Left lung (tissue), 10 donors: Measurements from ENCODE around the gene MIPEP. TPM values are rescaled to one million over a fixed set of nuclear protein-coding genes. Genes with fewer than 3 reads are reported as not detected.

Experiments used
- ATAC-seq: fragments of 200-7000 bp; cut with Tn5 transposase; one replicate; pipeline ENCODE4 v1.9.1; 2020; ENCODE audit warnings: moderate library complexity
- DNase-seq, 4 donors: peaks; one replicate each; pipeline ENCODE4 v3.0.0-alpha.2; 2013 to 2020
- H3K27ac ChIP-seq, 2 donors: fragments of 200-600 bp; sonication (generic) in 1 of 2; one replicate each; pipeline versions ENCODE4 v1.5.0 to v1.8.0; 2020 to 2021
- H3K27me3 ChIP-seq, 2 donors: fragments of 200-600 bp; sonication (generic) in 1 of 2; one replicate each; pipeline versions ENCODE4 v1.5.0 to v1.8.0; 2020 to 2021
- H3K36me3 ChIP-seq, 2 donors: fragments of 200-600 bp; sonication (generic) in 1 of 2; one replicate each; pipeline versions ENCODE4 v1.5.0 to v1.8.0; 2020 to 2021
- H3K4me1 ChIP-seq, 2 donors: fragments of 200-600 bp; one replicate each; pipeline ENCODE4 v1.8.0; 2021
- H3K4me3 ChIP-seq, 2 donors: fragments of 200-600 bp; sonication (generic) in 1 of 2; one replicate each; pipeline versions ENCODE4 v1.5.0 to v1.8.0; 2020 to 2021; ENCODE audit warnings: mild to moderate bottlenecking in 1 of 2
- H3K9me3 ChIP-seq, 2 donors: fragments of 200-600 bp; sonication (generic) in 1 of 2; one replicate each; pipeline versions ENCODE4 v1.5.0 to v1.8.0; 2020 to 2021
- intact Hi-C, 2 donors: fragments of 100-400 bp; cut with DNase I; formaldehyde crosslinking; loops; one replicate each; pipeline versions ENCODE4 v1.11.2 to v1.14.2; 2022
- polyA plus RNA-seq, 6 donors: library from polyadenylated mRNA; unstranded; fragments of 120-200 nt; gene quantifications; one replicate each; pipeline ENCODE4 v1.2.1, GENCODE V29; 2013; ENCODE audit not compliant: insufficient read length in 6 of 6
- total RNA-seq, 2 donors: library from RNA; stranded (reverse); fragmentation: NEBNext Ultra II Directional; extraction: Animal tissue kit (Norgen Biotek cat#: 25700); gene quantifications; one replicate each; pipeline ENCODE4 v1.2.1, GENCODE V29; 2021
- TF ChIP-seq, protein P1 (sequence below), 2 donors: fragments of 200-600 bp; sonication (generic) in 1 of 2; IDR thresholded peaks; one replicate each; pipeline versions ENCODE4 v1.5.0 to v1.8.0; 2021; ENCODE audit warnings: antibody characterized with exemption in 2 of 2
- donor health status: DM: no; HTN: yes; CAD: no.
- donor health status: DM: no; HTN: no; CAD: no.

Gene MIPEP
- total and polyA plus RNA-seq, 8 donors: 15.6 to 26.2 (median 17.4) TPM

DNA sequence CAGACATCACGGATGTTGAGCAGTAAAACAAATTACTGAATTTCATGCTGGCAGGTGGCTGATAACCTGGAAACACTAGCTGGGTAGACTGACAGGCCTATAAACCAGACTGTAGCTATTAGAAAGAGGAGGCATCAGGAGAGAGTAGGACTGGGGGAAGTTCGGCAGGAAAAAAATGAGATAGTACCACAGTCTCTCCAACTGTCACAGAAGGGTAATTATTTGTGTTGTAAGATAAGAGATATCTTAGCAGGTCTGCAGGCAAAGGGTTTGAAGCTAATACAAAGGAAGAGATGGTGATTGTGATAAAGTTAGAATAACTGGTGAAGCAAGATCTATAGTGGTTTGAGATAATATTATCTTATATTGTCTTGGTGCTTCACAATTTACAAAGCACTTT lies 41.7 kb downstream of the MIPEP start:
- Histone ChIP-seq H3K4me1 (no peaks in the 10 kb centered on the region), H3K27ac (no peak overlapping the region), H3K9me3 (no peaks in the 10 kb centered on the region), H3K36me3 (no peaks in the 10 kb centered on the region), H3K27me3 (no peaks in the 10 kb centered on the region), H3K4me3 (no peak overlapping the region)
- intact Hi-C loops: no loop called here
- no peak for DNase-seq
- ATAC-seq: no peak
- TF ChIP-seq, protein P1, sequence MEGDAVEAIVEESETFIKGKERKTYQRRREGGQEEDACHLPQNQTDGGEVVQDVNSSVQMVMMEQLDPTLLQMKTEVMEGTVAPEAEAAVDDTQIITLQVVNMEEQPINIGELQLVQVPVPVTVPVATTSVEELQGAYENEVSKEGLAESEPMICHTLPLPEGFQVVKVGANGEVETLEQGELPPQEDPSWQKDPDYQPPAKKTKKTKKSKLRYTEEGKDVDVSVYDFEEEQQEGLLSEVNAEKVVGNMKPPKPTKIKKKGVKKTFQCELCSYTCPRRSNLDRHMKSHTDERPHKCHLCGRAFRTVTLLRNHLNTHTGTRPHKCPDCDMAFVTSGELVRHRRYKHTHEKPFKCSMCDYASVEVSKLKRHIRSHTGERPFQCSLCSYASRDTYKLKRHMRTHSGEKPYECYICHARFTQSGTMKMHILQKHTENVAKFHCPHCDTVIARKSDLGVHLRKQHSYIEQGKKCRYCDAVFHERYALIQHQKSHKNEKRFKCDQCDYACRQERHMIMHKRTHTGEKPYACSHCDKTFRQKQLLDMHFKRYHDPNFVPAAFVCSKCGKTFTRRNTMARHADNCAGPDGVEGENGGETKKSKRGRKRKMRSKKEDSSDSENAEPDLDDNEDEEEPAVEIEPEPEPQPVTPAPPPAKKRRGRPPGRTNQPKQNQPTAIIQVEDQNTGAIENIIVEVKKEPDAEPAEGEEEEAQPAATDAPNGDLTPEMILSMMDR (IDR thresholded peaks at IDR 0.05): no peak

DNA sequence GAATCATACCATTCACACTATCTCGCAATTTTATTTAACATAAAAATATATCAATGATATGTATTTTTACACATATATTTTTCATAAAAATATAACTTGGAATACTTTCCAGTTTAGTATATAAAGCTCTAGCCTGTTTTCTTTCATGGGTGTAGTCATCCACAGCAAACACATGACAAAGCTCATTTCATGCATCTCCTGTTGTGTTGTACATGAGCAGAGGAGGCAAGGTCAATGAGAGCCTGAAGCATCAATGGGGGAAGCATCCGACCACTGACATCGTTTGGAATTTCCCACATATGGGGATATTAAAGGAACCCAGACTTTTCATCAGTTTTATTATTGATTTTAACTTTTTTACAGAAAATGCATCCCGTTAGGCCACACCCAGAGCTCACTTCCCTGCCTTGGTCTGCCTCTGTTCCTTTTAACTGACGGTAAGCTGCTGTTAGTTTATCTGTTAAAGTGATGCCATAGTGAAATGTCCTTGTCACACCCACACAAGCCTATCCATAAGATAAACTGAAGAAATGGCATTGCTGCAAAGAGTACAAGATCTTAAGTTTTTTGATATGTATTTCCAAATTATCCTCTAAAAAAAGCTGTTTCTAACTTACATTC lies 44.0 kb downstream of the MIPEP start:
- no peaks in the 10 kb centered on the region for H3K27me3 ChIP-seq
- intact Hi-C loops: no loop called here
- ATAC-seq (no peak), DNase-seq (no peak)
- H3K27ac ChIP-seq: no peak overlapping the region
- H3K4me3 ChIP-seq: no peak overlapping the region
- H3K4me1 ChIP-seq: no peaks in the 10 kb centered on the region
- no peaks in the 10 kb centered on the region for H3K36me3 ChIP-seq
- H3K9me3 ChIP-seq: no peaks in the 10 kb centered on the region
- TF ChIP-seq, protein P1 (IDR thresholded peaks at IDR 0.05): no peak

DNA sequence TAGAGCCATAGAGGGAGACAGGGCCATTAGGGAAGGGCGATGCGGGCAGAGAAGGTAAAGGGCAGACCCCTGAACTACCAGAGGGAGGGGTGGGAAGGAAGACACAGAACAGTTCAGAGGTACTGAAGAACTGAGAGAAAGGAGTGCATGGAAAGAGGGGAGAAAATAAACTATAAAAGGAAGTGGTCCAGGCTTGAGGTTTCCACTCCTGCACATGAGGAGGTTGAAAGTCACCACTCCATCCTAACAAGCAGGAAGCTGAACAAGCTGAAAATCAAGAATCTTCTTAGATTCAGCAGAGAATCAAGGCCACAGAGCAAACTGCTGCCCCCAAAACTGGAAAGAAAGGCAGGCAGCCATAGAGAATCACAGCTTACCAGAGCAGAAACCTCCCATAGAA lies 45.1 kb downstream of the MIPEP start:
- no peak for DNase-seq
- ATAC-seq: no peak
- intact Hi-C loops: no loop called here
- no peaks in the 10 kb centered on the region for H3K36me3 ChIP-seq
- TF ChIP-seq, protein P1 (IDR thresholded peaks at IDR 0.05): no peak
- no peak overlapping the region for H3K4me3 ChIP-seq
- no peaks in the 10 kb centered on the region for H3K9me3 ChIP-seq
- H3K27me3 ChIP-seq: no peaks in the 10 kb centered on the region
- no peaks in the 10 kb centered on the region for H3K4me1 ChIP-seq
- no peak overlapping the region for H3K27ac ChIP-seq

DNA sequence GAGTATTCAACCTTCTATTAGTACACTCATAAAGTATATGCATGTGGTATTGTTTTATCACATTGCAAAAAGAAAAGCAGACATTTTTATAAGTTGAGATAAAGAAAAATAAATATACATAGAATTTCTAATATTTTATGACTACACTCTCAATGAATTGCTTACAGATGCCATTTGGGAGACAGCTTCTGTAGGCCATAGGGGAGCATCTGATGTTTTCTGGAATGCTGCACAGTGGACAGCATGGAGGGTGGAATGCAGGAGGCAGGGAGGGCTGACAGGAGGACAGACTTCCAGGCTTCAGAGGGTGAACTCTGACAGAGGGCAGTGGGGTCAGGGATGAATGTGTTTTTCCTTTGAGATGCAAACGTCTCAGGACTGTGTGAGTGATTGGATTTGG lies 45.8 kb downstream of the MIPEP start:
- Histone ChIP-seq H3K27me3 (no peaks in the 10 kb centered on the region), H3K36me3 (no peaks in the 10 kb centered on the region), H3K4me3 (no peak overlapping the region), H3K9me3 (no peaks in the 10 kb centered on the region), H3K27ac (no peak overlapping the region), H3K4me1 (no peaks in the 10 kb centered on the region)
- TF ChIP-seq, protein P1 (IDR thresholded peaks at IDR 0.05): no peak
- ATAC-seq (no peak), DNase-seq (no peak)
- intact Hi-C loops: no loop called here

DNA sequence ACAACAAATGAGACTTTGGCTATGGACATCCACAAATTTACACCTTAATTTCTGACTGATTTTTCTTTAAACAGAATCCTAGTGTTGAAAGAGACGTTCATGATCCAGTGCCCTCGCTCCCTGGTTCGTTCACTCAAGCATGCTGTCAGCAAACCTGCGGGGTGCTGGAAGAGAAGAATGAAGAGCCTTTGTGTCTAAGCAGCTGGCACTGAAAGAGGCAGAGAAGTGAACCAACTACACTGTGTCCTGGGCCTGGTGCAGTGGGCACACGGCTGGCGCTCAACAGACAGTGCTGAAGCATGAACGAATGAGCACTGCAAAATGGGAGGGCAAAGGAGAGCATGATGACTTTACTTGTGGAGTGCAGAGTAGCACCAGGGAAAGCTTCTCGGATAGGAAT lies 46.8 kb downstream of the MIPEP start:
- intact Hi-C loops: no loop called here
- Histone ChIP-seq H3K27ac (no peak overlapping the region), H3K9me3 (no peaks in the 10 kb centered on the region), H3K4me1 (no peaks in the 10 kb centered on the region), H3K36me3 (peaks cover 0 to 2% of the 10 kb centered on the region in 2 donors), H3K27me3 (no peaks in the 10 kb centered on the region), H3K4me3 (no peak overlapping the region)
- TF ChIP-seq, protein P1 (IDR thresholded peaks at IDR 0.05): no peak
- DNase-seq (no peak), ATAC-seq (no peak)
